ENCODE measurements around the gene SMPD2. TPM values are rescaled to one million over a fixed set of nuclear protein-coding genes. Genes with fewer than 3 reads are reported as not detected.

SMPD2 gene
- total and polyA plus RNA-seq, 2 donors (not counting 3 experiments of a cell fraction or from before 2014, with no cell fraction given), result 6.9 to 10.0 TPM

DNA sequence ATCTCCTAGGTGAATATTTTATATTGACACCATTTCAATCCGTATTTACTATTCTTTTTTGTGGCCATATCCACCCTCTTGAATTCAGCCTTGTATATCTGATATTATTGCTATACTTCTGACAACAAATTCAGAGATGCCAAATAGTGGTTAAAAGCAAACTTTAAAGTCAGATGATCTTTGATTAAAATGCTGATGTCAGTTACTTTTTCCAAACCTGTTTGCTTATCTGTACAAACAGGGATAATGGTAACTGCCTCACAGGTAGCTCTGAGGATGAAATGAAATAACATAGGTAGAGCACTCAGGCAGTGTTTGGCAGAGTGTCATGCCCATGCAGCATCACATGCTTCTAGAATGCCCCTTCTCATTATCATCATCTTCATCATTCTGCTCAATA lies 19.3 kb upstream of the SMPD2 start:
- H3K9ac ChIP-seq (replicated peaks; ENCODE audit: extremely low read depth, insufficient read depth, low read length), result no peak overlapping the region
- no peaks in the 10 kb centered on the region for H3K9me1 ChIP-seq (replicated peaks; ENCODE audit: control insufficient read depth, extremely low read depth, insufficient read depth, low read length)
- no peak overlapping the region for H3K4me2 ChIP-seq (ENCODE audit: insufficient read depth, low read length)
- no peaks in the 10 kb centered on the region for H3K9me3 ChIP-seq (replicated peaks; ENCODE audit: control insufficient read depth, insufficient read depth, low read length)
- no peak overlapping the region for H2AFZ ChIP-seq (ENCODE audit: low read depth, low read length)
- H3K79me2 ChIP-seq (ENCODE audit: control insufficient read depth, insufficient read depth, low read length), result no peaks in the 10 kb centered on the region
- H3K36me3 ChIP-seq (ENCODE audit: control insufficient read depth in 2 of 2, extremely low read depth in 1 of 2, insufficient read depth in 2 of 2, low read length in 2 of 2), result no peaks in the 10 kb centered on the region
- ChIA-PET POLR2A (no interaction called here), CTCF (interaction anchor here (0.9 kb wide), 1 partner anchor 29 kb away, joined by 3 read pairs; no protein-coding TSS in a partner anchor)
- no TSS peak for BruUV-seq (replicated peaks)
- dilution Hi-C loops (cut with MboI; ENCODE audit: extremely low pct_ligation_motif_present, low sequenced_read_pairs) (no loop called here), intact Hi-C loops (cut with micrococcal nuclease) (no loop called here)
- TF ChIP-seq POLR2AphosphoS5 (IDR thresholded peaks at IDR 0.05; ENCODE audit: insufficient read depth, low read depth, low read length) (no peak), EZH2 (IDR thresholded peaks at IDR 0.05; ENCODE audit: borderline replicate concordance, low read depth, low read length, severe bottlenecking) (no peak), MYC (IDR thresholded peaks at IDR 0.05; ENCODE audit: low read depth, low read length) (no peak), JUN (IDR thresholded peaks at IDR 0.05; ENCODE audit: borderline replicate concordance, insufficient read depth, insufficient read length, low read depth) (no peak), GATA2 (IDR thresholded peaks at IDR 0.05; ENCODE audit: insufficient read depth, insufficient read length, low read depth, low read length) (no peak), FOS (IDR thresholded peaks at IDR 0.05; ENCODE audit: borderline replicate concordance, insufficient read depth, low read length) (no peak), POLR2A (IDR thresholded peaks at IDR 0.05; ENCODE audit: low read depth, low read length) (no peak)
- TF ChIP-seq, protein P1, sequence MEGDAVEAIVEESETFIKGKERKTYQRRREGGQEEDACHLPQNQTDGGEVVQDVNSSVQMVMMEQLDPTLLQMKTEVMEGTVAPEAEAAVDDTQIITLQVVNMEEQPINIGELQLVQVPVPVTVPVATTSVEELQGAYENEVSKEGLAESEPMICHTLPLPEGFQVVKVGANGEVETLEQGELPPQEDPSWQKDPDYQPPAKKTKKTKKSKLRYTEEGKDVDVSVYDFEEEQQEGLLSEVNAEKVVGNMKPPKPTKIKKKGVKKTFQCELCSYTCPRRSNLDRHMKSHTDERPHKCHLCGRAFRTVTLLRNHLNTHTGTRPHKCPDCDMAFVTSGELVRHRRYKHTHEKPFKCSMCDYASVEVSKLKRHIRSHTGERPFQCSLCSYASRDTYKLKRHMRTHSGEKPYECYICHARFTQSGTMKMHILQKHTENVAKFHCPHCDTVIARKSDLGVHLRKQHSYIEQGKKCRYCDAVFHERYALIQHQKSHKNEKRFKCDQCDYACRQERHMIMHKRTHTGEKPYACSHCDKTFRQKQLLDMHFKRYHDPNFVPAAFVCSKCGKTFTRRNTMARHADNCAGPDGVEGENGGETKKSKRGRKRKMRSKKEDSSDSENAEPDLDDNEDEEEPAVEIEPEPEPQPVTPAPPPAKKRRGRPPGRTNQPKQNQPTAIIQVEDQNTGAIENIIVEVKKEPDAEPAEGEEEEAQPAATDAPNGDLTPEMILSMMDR (IDR thresholded peaks at IDR 0.05; ENCODE audit: extremely low read depth in 1 of 2, insufficient read depth in 1 of 2, low read depth in 1 of 2, low read length in 2 of 2), result no peak
- TF ChIP-seq, protein P2, sequence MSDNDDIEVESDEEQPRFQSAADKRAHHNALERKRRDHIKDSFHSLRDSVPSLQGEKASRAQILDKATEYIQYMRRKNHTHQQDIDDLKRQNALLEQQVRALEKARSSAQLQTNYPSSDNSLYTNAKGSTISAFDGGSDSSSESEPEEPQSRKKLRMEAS (IDR thresholded peaks at IDR 0.05; ENCODE audit: insufficient read depth, insufficient read length), result no peak
- no peaks in the 10 kb centered on the region for H4K20me1 ChIP-seq (replicated peaks; ENCODE audit: control insufficient read depth, extremely low read depth, insufficient read depth, low read length)
- DNase-seq (ENCODE audit: low read depth, low spot score) (no peak), FAIRE-seq (no peak)
- H3K27ac ChIP-seq (ENCODE audit: insufficient read depth, low read depth, low read length), result no peak overlapping the region
- H3K4me3 ChIP-seq (replicated peaks in 1 of 3; ENCODE audit: insufficient read depth in 1 of 3, low read depth in 1 of 3, low read length in 3 of 3), result no peak overlapping the region
- H3K27me3 ChIP-seq (ENCODE audit: control insufficient read depth in 2 of 2, insufficient read depth in 2 of 2, low read length in 2 of 2), result peaks cover 0 to 4% of the 10 kb centered on the region in 2 experiments
- no peaks in the 10 kb centered on the region for H3K4me1 ChIP-seq (ENCODE audit: control insufficient read depth, extremely low read depth, insufficient read depth, low read length)

Measured in endothelial cell of umbilical vein (primary cell).